Mesothelial cell of epicardium (in vitro differentiated cells): ENCODE results near the gene NRIP3. TPM values are rescaled to one million over a fixed set of nuclear protein-coding genes. Genes with fewer than 3 reads are reported as not detected.

Source experiments
- DNase-seq, 2 experiments: peaks; one replicate each; pipeline ENCODE4 v3.0.0; 2021; ENCODE audit warnings: low spot score in 2 of 2; ENCODE audit not compliant: unreplicated experiment in 2 of 2
- H3K27ac Mint-ChIP-seq: 2 replicates; pipeline ENCODE4 v1.8.0; 2021; ENCODE audit warnings: mixed read lengths
- H3K27me3 Mint-ChIP-seq: 2 replicates; pipeline ENCODE4 v1.8.0; 2021; ENCODE audit warnings: low read depth, mixed read lengths
- H3K36me3 Mint-ChIP-seq: 2 replicates; pipeline ENCODE4 v1.8.0; 2021; ENCODE audit warnings: mixed read lengths
- H3K4me1 Mint-ChIP-seq: 2 replicates; pipeline ENCODE4 v1.8.0; 2021; ENCODE audit warnings: mixed read lengths
- H3K4me3 Mint-ChIP-seq: 2 replicates; pipeline ENCODE4 v1.8.0; 2021; ENCODE audit warnings: mild to moderate bottlenecking, moderate library complexity, mixed read lengths
- H3K9me3 Mint-ChIP-seq: 2 replicates; pipeline ENCODE4 v1.8.0; 2021; ENCODE audit warnings: mixed read lengths
- CTCF ChIP-seq: fragments of 200-600 bp; sonication (generic); IDR thresholded peaks from one replicate; pipeline ENCODE4 v1.5.0; 2021; ENCODE audit warnings: antibody characterized with exemption; ENCODE audit not compliant: unreplicated experiment
- total RNA-seq: library from RNA; stranded (reverse); gene quantifications from 3 replicates; pipeline ENCODE4 v1.2.1, GENCODE V29; 2021

The NRIP3 gene
- total RNA-seq, 1 donor from 2014 or later = 1.5 TPM

- H3K27me3 Mint-ChIP-seq = no peaks in the 10 kb centered on the region
- TF ChIP-seq CTCF = no peak
- no peaks in the 10 kb centered on the region for H3K36me3 Mint-ChIP-seq
- DNase-seq = no peak
- no peak overlapping the region for H3K4me3 Mint-ChIP-seq
- no peak overlapping the region for H3K27ac Mint-ChIP-seq
- peaks cover 15% of the 10 kb centered on the region for H3K4me1 Mint-ChIP-seq
- H3K9me3 Mint-ChIP-seq = no peaks in the 10 kb centered on the region
Measured at GRCh38 chr11:8933931-8934330, 69.9 kb downstream of the NRIP3 start.

DNA sequence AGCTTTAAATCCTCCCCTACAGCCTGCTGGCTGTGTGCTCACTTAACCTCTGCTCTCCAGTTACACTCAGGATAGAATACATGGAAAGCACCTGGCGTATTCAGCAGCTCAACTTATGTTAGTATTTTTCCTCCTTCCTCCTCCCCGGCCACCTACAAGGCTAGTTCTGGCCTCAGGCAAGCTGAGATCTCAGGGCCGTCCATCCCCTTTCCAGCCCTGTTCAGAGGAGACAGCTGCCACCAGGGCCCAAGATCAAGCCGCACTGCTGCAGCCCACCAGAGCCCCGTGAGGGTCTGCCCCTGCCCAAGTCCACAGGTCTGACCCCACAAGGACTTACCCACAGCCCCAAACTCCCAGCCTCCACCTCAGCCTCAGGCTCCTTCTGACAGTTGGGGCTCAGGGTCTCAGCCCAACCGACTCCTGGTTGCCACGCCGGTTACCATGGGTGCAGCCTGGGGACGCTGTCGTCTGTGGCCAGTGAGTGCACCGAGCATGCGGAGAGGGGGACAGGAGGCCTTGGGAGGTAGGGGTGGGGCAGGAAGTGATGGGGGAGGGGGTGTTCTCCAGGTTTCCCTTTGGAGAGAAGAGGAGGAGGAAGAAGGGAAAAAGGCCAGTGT is 71.1 kb downstream of the NRIP3 start, which contains the start of gene C11orf16:
C11orf16 (minus strand) TSS at position 384 of the 617 bp plus-strand sequence. CDS start 639 bp downstream, outside the sequence.
- peaks cover 15% of the 10 kb centered on the region for H3K4me1 Mint-ChIP-seq
- DNase-seq = no peak
- no peak within 1 kb of the TSS for H3K27ac Mint-ChIP-seq

More for the DNA sequence above, 71.1 kb downstream of the NRIP3 start, which contains the start of gene C11orf16:
- Mint-ChIP-seq H3K4me3 (no peak within 1 kb of the TSS), H3K27me3 (no peaks in the 10 kb centered on the region), H3K36me3 (no peaks in the 10 kb centered on the region), H3K9me3 (no peaks in the 10 kb centered on the region)
- no peak for TF ChIP-seq CTCF

Other genes with a start within 250 kb of the NRIP3 start
- gene AKIP1, start 92.8 kb downstream of the NRIP3 start, total RNA-seq = 11.8 to 15.4 TPM (median 13.9 TPM) in 3 replicates
- not detected in 3 replicates for gene C11orf16, start 71.1 kb downstream of the NRIP3 start, total RNA-seq
- gene ASCL3, start 61.0 kb downstream of the NRIP3 start, total RNA-seq = not detected in 3 replicates
- 19.4 to 21.9 TPM (median 20.5 TPM) in 3 replicates for gene TMEM9B, start 39.6 kb downstream of the NRIP3 start, total RNA-seq
- gene SCUBE2, start 87.6 kb upstream of the NRIP3 start, total RNA-seq = 1.1 to 1.7 TPM (median 1.5 TPM) in 3 replicates